MM.1S (cell line): ENCODE results near the gene BPIFA3.

Source experiments
- DNase-seq: peaks from one replicate; pipeline ENCODE4 v3.0.0-alpha.2; 2015
- H2AFZ ChIP-seq: fragments of 300-600 bp; sonication (generic); 2 replicates; pipeline ENCODE4 v1.6.0; 2016; ENCODE audit warnings: antibody characterized with exemption, low read length
- H3F3A ChIP-seq: fragments of 300-600 bp; sonication (generic); 2 replicates; pipeline ENCODE4 v1.6.1; 2016; ENCODE audit warnings: mild to moderate bottlenecking, antibody characterized with exemption, low read length, moderate library complexity, mixed read lengths; ENCODE audit not compliant: insufficient read depth
- H3K27ac ChIP-seq: fragments of 300-600 bp; sonication (generic); 2 replicates; pipeline ENCODE4 v1.5.1; 2016; ENCODE audit warnings: mild to moderate bottlenecking, low read length
- H3K27me3 ChIP-seq: fragments of 300-600 bp; sonication (generic); replicated peaks from 2 replicates; pipeline ENCODE4 v1.6.0; 2016; ENCODE audit warnings: low read length; ENCODE audit not compliant: insufficient read depth
- H3K36me3 ChIP-seq: fragments of 300-600 bp; sonication (generic); replicated peaks from 2 replicates; pipeline ENCODE4 v1.6.1; 2016; ENCODE audit warnings: mild to moderate bottlenecking, low read length, mixed read lengths; ENCODE audit not compliant: insufficient read depth
- H3K4me1 ChIP-seq: fragments of 300-600 bp; sonication (generic); 2 replicates; pipeline ENCODE4 v1.6.1; 2016; ENCODE audit warnings: low read length, mixed read lengths
- H3K4me2 ChIP-seq: fragments of 300-600 bp; sonication (generic); 2 replicates; pipeline ENCODE4 v1.6.0; 2016; ENCODE audit warnings: low read depth, low read length
- H3K4me3 ChIP-seq: fragments of 300-600 bp; sonication (generic); 2 replicates; pipeline ENCODE4 v1.5.1; 2016; ENCODE audit warnings: low read length, mixed read lengths
- H3K79me2 ChIP-seq: fragments of 300-600 bp; sonication (generic); 2 replicates; pipeline ENCODE4 v1.6.1; 2016; ENCODE audit warnings: mixed run types, low read length, mixed read lengths
- H3K9ac ChIP-seq: fragments of 300-600 bp; sonication (generic); 2 replicates; pipeline ENCODE4 v1.6.1; 2016; ENCODE audit warnings: low read length, mixed read lengths
- H3K9me2 ChIP-seq: fragments of 300-600 bp; sonication (generic); replicated peaks from 2 replicates; pipeline ENCODE4 v1.6.1; 2016; ENCODE audit warnings: mild to moderate bottlenecking, low read length, mixed read lengths; ENCODE audit not compliant: insufficient read depth
- H3K9me3 ChIP-seq: fragments of 300-600 bp; sonication (generic); replicated peaks from 2 replicates; pipeline ENCODE4 v1.6.1; 2016; ENCODE audit warnings: mild to moderate bottlenecking, low read length, mixed read lengths; ENCODE audit not compliant: insufficient read depth
- H4K20me1 ChIP-seq: fragments of 300-600 bp; sonication (generic); 2 replicates; pipeline ENCODE4 v1.6.1; 2016; ENCODE audit warnings: mild to moderate bottlenecking, low read length, moderate library complexity, mixed read lengths; ENCODE audit not compliant: insufficient read depth
- CTCF ChIP-seq: fragments of 300-600 bp; sonication (generic); IDR thresholded peaks from 2 replicates; pipeline ENCODE4 v1.5.1; 2016; ENCODE audit warnings: antibody characterized with exemption, low read length, mixed read lengths
- EZH2 ChIP-seq: fragments of 300-600 bp; sonication (generic); optimal IDR thresholded peaks from 2 replicates; pipeline ENCODE3; 2017; ENCODE audit warnings: low read depth, mild to moderate bottlenecking, antibody characterized with exemption, low read length, mixed read lengths
- EZH2phosphoT487 ChIP-seq: fragments of 300-600 bp; sonication (generic); IDR thresholded peaks from 2 replicates; pipeline ENCODE4 v1.6.1; 2018; ENCODE audit warnings: antibody characterized with exemption, low read length

The BPIFA3 gene

GRCh38 chr20:33192912-33193501 lies 24.1 kb upstream of the BPIFA3 start:
- H3K4me1 ChIP-seq, result no peaks in the 10 kb centered on the region
- H3K9me3 ChIP-seq, result no peaks in the 10 kb centered on the region
- H3K27me3 ChIP-seq, result peaks cover 54% of the 10 kb centered on the region
- DNase-seq, result no peak
- H3K4me2 ChIP-seq, result no peak overlapping the region
- H3F3A ChIP-seq, result no peaks in the 10 kb centered on the region
- H2AFZ ChIP-seq, result no peak overlapping the region
- H3K4me3 ChIP-seq, result no peak overlapping the region
- no peaks in the 10 kb centered on the region for H3K36me3 ChIP-seq
- H3K9me2 ChIP-seq, result no peaks in the 10 kb centered on the region
- TF ChIP-seq EZH2phosphoT487, result no peak
- TF ChIP-seq CTCF, result no peak
- TF ChIP-seq EZH2, result no peak
- H3K27ac ChIP-seq, result no peak overlapping the region
- H4K20me1 ChIP-seq, result no peaks in the 10 kb centered on the region
- H3K9ac ChIP-seq, result no peak overlapping the region
- no peaks in the 10 kb centered on the region for H3K79me2 ChIP-seq

DNA sequence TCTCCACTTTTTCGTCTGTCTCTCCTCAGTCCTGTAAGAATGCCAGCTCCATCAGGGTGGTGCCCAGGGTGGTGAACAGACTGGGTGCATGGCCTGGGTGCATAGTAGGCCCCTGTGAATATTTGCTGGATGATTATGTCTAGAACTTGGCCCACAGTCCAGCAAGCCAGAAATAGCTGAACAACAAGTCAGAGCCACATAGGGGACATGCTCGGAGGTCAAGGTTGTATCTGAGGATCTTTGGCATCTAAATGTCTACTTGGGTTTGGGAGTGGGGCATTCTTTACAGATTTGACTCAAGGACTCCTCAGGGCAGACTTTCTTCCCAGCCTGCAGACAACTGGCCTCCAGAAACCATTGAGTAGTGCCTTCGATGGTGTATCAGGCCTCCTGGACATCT lies 18.1 kb upstream of the BPIFA3 start:
- H3K4me1 ChIP-seq, result no peaks in the 10 kb centered on the region
- no peaks in the 10 kb centered on the region for H3K9me3 ChIP-seq
- H3K9ac ChIP-seq, result no peak overlapping the region
- no peaks in the 10 kb centered on the region for H3K9me2 ChIP-seq
- no peaks in the 10 kb centered on the region for H3K79me2 ChIP-seq
- H3K27me3 ChIP-seq, result peaks cover 67% of the 10 kb centered on the region
- no peak for TF ChIP-seq EZH2
- no peak for TF ChIP-seq EZH2phosphoT487
- H3K4me3 ChIP-seq, result no peak overlapping the region
- no peak overlapping the region for H3K4me2 ChIP-seq
- no peak overlapping the region for H2AFZ ChIP-seq
- no peak for DNase-seq
- H3F3A ChIP-seq, result no peaks in the 10 kb centered on the region
- H4K20me1 ChIP-seq, result no peaks in the 10 kb centered on the region
- no peak overlapping the region for H3K27ac ChIP-seq
- no peaks in the 10 kb centered on the region for H3K36me3 ChIP-seq

GRCh38 chr20:33202451-33202850 lies 14.7 kb upstream of the BPIFA3 start:
- Histone ChIP-seq H3K4me2 (no peak overlapping the region), H3K9me3 (no peaks in the 10 kb centered on the region), H2AFZ (no peak overlapping the region), H3K4me1 (no peaks in the 10 kb centered on the region), H3K36me3 (no peaks in the 10 kb centered on the region), H3K27me3 (peaks cover 53% of the 10 kb centered on the region), H3K27ac (no peak overlapping the region), H4K20me1 (no peaks in the 10 kb centered on the region), H3K9me2 (no peaks in the 10 kb centered on the region), H3F3A (no peaks in the 10 kb centered on the region), H3K79me2 (no peaks in the 10 kb centered on the region), H3K9ac (no peak overlapping the region), H3K4me3 (no peak overlapping the region)
- TF ChIP-seq EZH2 (no peak), CTCF (no peak), EZH2phosphoT487 (no peak)
- DNase-seq, result no peak

DNA sequence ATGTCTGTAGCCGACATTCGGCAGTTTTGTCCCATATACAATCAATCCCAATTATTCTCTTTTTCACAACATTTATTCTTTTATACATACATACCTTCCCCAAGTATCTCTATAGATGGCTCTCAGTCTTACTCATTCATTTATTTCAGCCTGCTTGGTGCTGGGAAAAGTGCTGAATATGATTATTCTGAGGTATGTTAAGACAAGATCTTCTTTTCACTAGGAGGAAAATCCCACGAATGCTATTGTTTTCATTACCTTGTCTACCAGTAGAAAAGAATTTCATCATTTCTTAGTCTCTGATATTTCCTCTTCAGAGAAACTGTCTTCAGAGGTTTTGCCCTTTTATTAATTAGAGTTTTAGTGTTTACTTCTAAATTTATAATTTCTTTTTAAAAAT lies 13.7 kb upstream of the BPIFA3 start:
- Histone ChIP-seq H4K20me1 (no peaks in the 10 kb centered on the region), H3F3A (no peaks in the 10 kb centered on the region), H3K27me3 (peaks cover 49% of the 10 kb centered on the region), H3K4me3 (no peak overlapping the region), H2AFZ (no peak overlapping the region), H3K9me3 (no peaks in the 10 kb centered on the region), H3K4me2 (no peak overlapping the region), H3K36me3 (no peaks in the 10 kb centered on the region), H3K9me2 (no peaks in the 10 kb centered on the region), H3K4me1 (no peaks in the 10 kb centered on the region), H3K9ac (no peak overlapping the region), H3K27ac (no peak overlapping the region), H3K79me2 (no peaks in the 10 kb centered on the region)
- no peak for TF ChIP-seq EZH2
- no peak for TF ChIP-seq EZH2phosphoT487
- no peak for TF ChIP-seq CTCF
- no peak for DNase-seq
